Caki2 (cell line): ENCODE results near the gene PYGO1. TPM values are rescaled to one million over a fixed set of nuclear protein-coding genes. Genes with fewer than 3 reads are reported as not detected.
"Not testable (repeated sequence)": the region's sequence is repeated elsewhere in the genome, so short reads cannot be mapped to it uniquely, and the experiment has no call there.

ENCODE experiments used
- DNase-seq: peaks from one replicate; pipeline ENCODE4 v3.0.0-alpha.2; 2015; ENCODE audit warnings: low read depth
- in situ Hi-C: cut with HindIII; loops from 2 replicates; pipeline ENCODE4 v1.10.0; 2016; ENCODE audit warnings: low sequenced_read_pairs, low pct_unique_long_range_greater_than_20kb, mixed read lengths
- total RNA-seq: library from RNA; depleted of rRNA; stranded (reverse); fragments of >200 nt; shearing (Covaris generic); gene quantifications from 2 replicates; pipeline ENCODE4 v1.2.3, GENCODE V29; 2014; ENCODE audit warnings: low replicate concordance; rRNA removed

The PYGO1 gene
- total RNA-seq: 0.96 and 1.9 TPM in 2 replicates

- in situ Hi-C loops: no loop called here
- peak; percentile 43 for DNase-seq
Observed at GRCh38 chr15:55588070-55588814, at the start of gene PYGO1. Gene PYGO1 (minus strand): TSS chr15:55588345. CDS start chr15:55587883, 462 bp downstream.

GRCh38 chr15:55637086-55637485, 48.9 kb upstream of the PYGO1 start:
- in situ Hi-C loops: no loop called here
- DNase-seq: no peak

GRCh38 chr15:55633731-55634130, 45.6 kb upstream of the PYGO1 start:
- in situ Hi-C loops: no loop called here
- no peak for DNase-seq

GRCh38 chr15:55632434-55632833, 44.3 kb upstream of the PYGO1 start:
- DNase-seq: no peak
- in situ Hi-C loops: no loop called here

DNA sequence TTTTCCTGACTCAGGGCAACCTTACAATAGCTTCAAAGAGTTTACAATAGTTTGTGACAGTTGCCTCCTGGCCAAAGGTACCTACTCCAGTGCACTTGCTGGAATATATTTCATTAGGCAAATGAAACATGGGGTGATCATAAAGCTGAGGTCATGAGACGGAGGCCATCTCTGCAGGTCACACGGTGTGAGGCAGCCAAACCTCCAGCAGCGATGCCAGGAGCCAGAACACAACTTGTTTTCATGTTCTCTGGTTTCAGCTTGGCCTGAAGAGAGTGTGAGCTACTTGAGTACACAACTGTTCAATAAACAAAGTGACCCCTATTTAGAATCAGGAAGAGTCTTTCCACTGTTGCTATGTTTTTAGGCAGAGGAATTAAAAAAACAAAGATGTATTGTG, 42.7 kb upstream of the PYGO1 start:
- DNase-seq: no peak
- in situ Hi-C loops: no loop called here

- in situ Hi-C loops: no loop called here
- no peak for DNase-seq
Observed at GRCh38 chr15:55628369-55628730, 40.2 kb upstream of the PYGO1 start.

GRCh38 chr15:55627730-55628368, 39.7 kb upstream of the PYGO1 start:
- in situ Hi-C loops: no loop called here
- DNase-seq: peak; percentile 85

DNA sequence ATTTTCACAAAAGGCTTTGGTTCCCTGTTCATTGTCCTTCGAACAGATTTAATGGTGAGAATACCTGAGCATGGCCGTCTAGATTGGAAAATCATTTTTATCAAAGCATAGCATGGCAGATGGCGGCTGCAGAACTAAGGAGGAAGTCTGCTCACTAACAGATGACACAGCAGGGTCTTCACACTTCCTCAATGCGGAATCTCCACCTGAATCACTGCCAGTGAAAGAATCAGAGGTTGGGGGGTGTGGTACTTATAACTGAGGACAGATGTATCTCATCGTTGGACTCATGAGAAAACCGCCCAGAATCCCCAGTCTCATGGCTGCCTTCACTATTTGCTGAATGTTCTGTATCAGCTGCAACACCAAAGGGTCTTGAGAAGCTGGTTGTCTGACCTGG, 31.6 kb upstream of the PYGO1 start:
- no peak for DNase-seq
- in situ Hi-C loops: no loop called here

GRCh38 chr15:55618387-55618786, 30.2 kb upstream of the PYGO1 start:
- DNase-seq: no peak
- in situ Hi-C loops: no loop called here

DNA sequence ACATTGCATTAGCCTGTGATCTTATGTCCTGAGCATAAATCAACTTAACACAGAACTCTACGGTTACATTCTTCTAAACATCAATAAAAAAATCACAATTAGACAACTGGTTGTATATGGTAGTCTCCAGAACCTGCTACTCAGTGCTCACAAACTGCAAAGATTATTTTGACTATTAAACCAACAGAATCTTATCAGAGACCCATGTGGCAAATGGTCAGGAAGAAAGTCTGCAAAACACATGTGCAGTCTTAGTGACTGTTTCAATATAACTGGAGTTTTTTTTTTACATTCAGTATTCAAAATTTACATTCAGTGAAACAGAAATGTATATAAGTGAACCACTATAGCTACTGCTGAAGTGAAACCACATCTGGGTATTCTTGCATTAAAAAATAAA, 27.3 kb upstream of the PYGO1 start:
- no peak for DNase-seq
- in situ Hi-C loops: no loop called here

DNA sequence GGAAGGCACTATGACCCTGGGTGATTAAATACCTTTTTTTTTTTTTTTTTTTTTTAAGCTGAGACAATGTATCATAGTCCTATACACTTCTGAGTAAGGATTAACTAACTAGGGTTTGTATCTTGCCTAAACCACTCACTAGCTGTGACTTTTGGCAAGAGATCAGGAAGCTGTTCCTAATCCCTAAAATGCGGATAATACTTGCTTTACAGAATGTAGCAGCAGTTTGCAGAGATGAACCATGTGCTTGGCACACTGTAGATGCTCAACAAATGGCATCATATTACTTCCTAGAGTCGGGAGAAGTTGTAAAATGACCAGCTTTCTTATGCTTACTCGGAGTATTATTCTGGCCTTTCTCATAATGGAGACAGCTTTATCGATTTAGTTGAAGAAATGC, 25.6 kb upstream of the PYGO1 start:
- DNase-seq: no peak
- in situ Hi-C loops: no loop called here

GRCh38 chr15:55606214-55606613, 18.1 kb upstream of the PYGO1 start:
- no peak for DNase-seq
- in situ Hi-C loops: no loop called here

GRCh38 chr15:55601374-55601773, 13.2 kb upstream of the PYGO1 start:
- in situ Hi-C loops: no loop called here
- DNase-seq: no peak

DNA sequence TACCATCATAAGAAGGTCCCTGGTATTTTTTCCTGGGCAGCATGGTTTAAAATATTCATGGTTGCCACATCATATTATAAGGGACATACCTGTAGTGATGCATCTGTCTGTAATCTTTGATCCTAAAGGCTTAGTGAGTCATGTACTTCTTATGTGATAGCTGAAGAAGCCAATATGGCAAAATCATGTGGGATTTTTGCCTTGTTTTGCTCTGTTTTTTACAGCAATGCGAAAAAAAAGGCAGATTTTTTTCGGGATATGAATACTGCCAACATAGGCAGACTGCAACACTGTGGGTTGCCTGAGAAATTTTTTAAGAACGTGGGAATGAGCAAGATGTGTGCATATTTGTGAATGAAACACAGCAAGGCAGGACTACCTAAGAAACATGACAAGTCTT, 11.3 kb upstream of the PYGO1 start:
- no peak for DNase-seq

DNA sequence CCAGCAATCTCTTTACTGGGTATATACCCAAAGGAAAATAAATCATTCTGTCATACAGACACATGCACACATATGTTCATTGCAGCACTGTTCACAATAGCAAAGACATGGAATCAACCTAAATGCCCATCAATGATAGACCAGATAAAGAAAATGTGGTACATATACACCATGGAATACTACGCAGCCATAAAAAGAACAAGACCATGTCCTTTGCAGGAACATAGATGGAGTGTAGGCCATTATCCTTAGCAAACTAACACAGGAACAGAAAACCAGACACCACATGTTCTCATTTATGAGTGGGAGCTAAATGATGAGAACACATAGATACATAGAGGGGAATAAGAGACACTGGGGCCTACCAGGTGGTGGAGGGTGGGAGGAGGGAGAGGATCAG, 4.9 kb upstream of the PYGO1 start:
- in situ Hi-C loops, DNase-seq: not testable (repeated sequence)

More for the DNA sequence above, 11.3 kb upstream of the PYGO1 start:
- in situ Hi-C loops: no loop called here

GRCh38 chr15:55590788-55591187, 2.6 kb upstream of the PYGO1 start:
- in situ Hi-C loops: no loop called here
- no peak for DNase-seq

GRCh38 chr15:55589287-55589686, 1.1 kb upstream of the PYGO1 start:
- no peak for DNase-seq
- in situ Hi-C loops: no loop called here

- in situ Hi-C loops: no loop called here
Observed at GRCh38 chr15:55588815-55589115, 620 bp upstream of the PYGO1 start.

GRCh38 chr15:55587321-55588069, 650 bp downstream of the PYGO1 start:
- in situ Hi-C loops: no loop called here

More at GRCh38 chr15:55588815-55589115, 620 bp upstream of the PYGO1 start:
- peak; percentile 15 for DNase-seq

More at GRCh38 chr15:55587321-55588069, 650 bp downstream of the PYGO1 start:
- peak; percentile 22 for DNase-seq
